Fibroblast of lung (primary cell): ENCODE results near the gene TSPAN3. TPM values are rescaled to one million over a fixed set of nuclear protein-coding genes. Genes with fewer than 3 reads are reported as not detected.

Source experiments
- DNase-seq, 2 donors: peaks; one replicate each; pipeline versions ENCODE4 v3.0.0 to v3.0.0-alpha.2; 2010; ENCODE audit warnings: low read depth in 2 of 2
- H2AFZ ChIP-seq: 2 replicates; pipeline ENCODE4 v1.5.1; 2012; ENCODE audit warnings: low read length, control low read depth, inconsistent platforms
- H3K27ac ChIP-seq: 2 replicates; pipeline ENCODE4 v1.5.1; 2011; ENCODE audit warnings: low read length, control low read depth; ENCODE audit not compliant: insufficient read depth
- H3K27me3 ChIP-seq: 2 replicates; pipeline ENCODE4 v1.5.1; 2011; ENCODE audit warnings: mild to moderate bottlenecking, low read length; ENCODE audit not compliant: control insufficient read depth, insufficient read depth
- H3K36me3 ChIP-seq: 2 replicates; pipeline ENCODE4 v1.5.1; 2011; ENCODE audit warnings: low read length; ENCODE audit not compliant: control insufficient read depth, insufficient read depth
- H3K4me1 ChIP-seq: 2 replicates; pipeline ENCODE4 v1.5.1; 2011; ENCODE audit warnings: low read length; ENCODE audit not compliant: control insufficient read depth, insufficient read depth; ENCODE audit errors: extremely low read depth
- H3K4me2 ChIP-seq: 2 replicates; pipeline ENCODE4 v1.5.1; 2011; ENCODE audit warnings: low read length, control low read depth; ENCODE audit not compliant: insufficient read depth; ENCODE audit errors: extremely low read depth
- H3K4me3 ChIP-seq, 4 experiments: fragments of 200-600 bp in 1 of 4; sonication (generic) in 1 of 4; replicated peaks in 1 of 4; 2 replicates each; pipeline ENCODE4 v1.5.1; 2011 to 2016; ENCODE audit warnings: low read length in 4 of 4, low read depth in 3 of 4, mild to moderate bottlenecking in 3 of 4, control low read depth in 2 of 4, inconsistent platforms in 1 of 4, mixed read lengths in 1 of 4; ENCODE audit not compliant: insufficient read depth in 1 of 4; ENCODE audit errors: control extremely low read depth in 1 of 4
- H3K79me2 ChIP-seq: 2 replicates; pipeline ENCODE4 v1.5.1; 2012; ENCODE audit warnings: mild to moderate bottlenecking, low read length, inconsistent platforms; ENCODE audit not compliant: control insufficient read depth, insufficient read depth
- H3K9ac ChIP-seq: 2 replicates; pipeline ENCODE4 v1.5.1; 2011; ENCODE audit warnings: mild to moderate bottlenecking, low read length, control low read depth; ENCODE audit not compliant: insufficient read depth
- H3K9me3 ChIP-seq: 2 replicates; pipeline ENCODE4 v1.5.1; 2012; ENCODE audit warnings: low read depth, low read length; ENCODE audit not compliant: control insufficient read depth, insufficient read depth
- H4K20me1 ChIP-seq: 2 replicates; pipeline ENCODE4 v1.5.1; 2011; ENCODE audit warnings: low read length; ENCODE audit not compliant: control insufficient read depth, insufficient read depth; ENCODE audit errors: extremely low read depth
- CTCF ChIP-seq, 2 donors: IDR thresholded peaks in 1 of 2; conservative IDR thresholded peaks in 1 of 2; 1 replicate in 1 of 2; 2 replicates in 1 of 2; pipeline ENCODE4 v1.5.1; 2011 to 2012; ENCODE audit warnings: low read length in 2 of 2, control low read depth in 1 of 2, inconsistent platforms in 1 of 2, low read depth in 1 of 2, mild to moderate bottlenecking in 1 of 2
- EZH2 ChIP-seq: IDR thresholded peaks from 2 replicates; pipeline ENCODE4 v1.5.1; 2012; ENCODE audit warnings: low read length, control low read depth, mild to moderate bottlenecking; ENCODE audit errors: missing control alignments
- polyA plus RNA-seq, 2 donors: library from polyadenylated mRNA; depleted of rRNA in 1 of 2; stranded (reverse) in 1 of 2; unstranded in 1 of 2; fragments of >200 nt; gene quantifications; 2 replicates each; pipeline ENCODE4 v1.2.1, GENCODE V29; 2011 to 2012; ENCODE audit warnings: missing spikeins in 1 of 2
- total RNA-seq: library from RNA; depleted of rRNA; stranded (reverse); fragments of >200 nt; gene quantifications from 2 replicates; pipeline ENCODE4 v1.2.1, GENCODE V29; 2014

TSPAN3 gene
- total and polyA plus RNA-seq, 2 donors (not counting 1 experiment from before 2014, with no cell fraction given): 225 to 472 TPM

GRCh38 chr15:76994971-76995945 lies 75.7 kb downstream of the TSPAN3 start, which contains the start of gene PSTPIP1:
TSS of gene PSTPIP1 (plus strand) at chr15:76995126. CDS start at chr15:76995574, 448 bp downstream.
- Histone ChIP-seq H3K27me3 (no peaks in the 10 kb centered on the region), H3K4me3 (no peak within 1 kb of the TSS), H4K20me1 (no peaks in the 10 kb centered on the region), H3K4me1 (peaks cover 8% of the 10 kb centered on the region), H3K9ac (no peak within 1 kb of the TSS), H2AFZ (peak within 1 kb of the TSS; percentile 52), H3K79me2 (no peaks in the 10 kb centered on the region), H3K27ac (no peak within 1 kb of the TSS), H3K36me3 (no peaks in the 10 kb centered on the region), H3K9me3 (no peaks in the 10 kb centered on the region), H3K4me2 (no peak within 1 kb of the TSS)
- TF ChIP-seq EZH2 (no peak), CTCF (conservative IDR thresholded peaks at IDR 0.05 in 1 of 2, IDR thresholded peaks at IDR 0.05 in 1 of 2; ENCODE audit: low read depth in 1 of 2, low read length in 2 of 2) (no peak)
- no peak for DNase-seq

GRCh38 chr15:76994496-76994895 lies 76.4 kb downstream of the TSPAN3 start:
- H3K79me2 ChIP-seq: no peaks in the 10 kb centered on the region

More at GRCh38 chr15:76994496-76994895, 76.4 kb downstream of the TSPAN3 start:
- Histone ChIP-seq H3K9ac (no peak overlapping the region), H3K9me3 (no peaks in the 10 kb centered on the region), H3K27me3 (no peaks in the 10 kb centered on the region), H3K36me3 (no peaks in the 10 kb centered on the region), H2AFZ (no peak overlapping the region), H3K4me1 (peaks cover 8% of the 10 kb centered on the region), H3K4me3 (no peak overlapping the region), H4K20me1 (no peaks in the 10 kb centered on the region), H3K27ac (no peak overlapping the region), H3K4me2 (no peak overlapping the region)
- TF ChIP-seq EZH2 (no peak), CTCF (conservative IDR thresholded peaks at IDR 0.05 in 1 of 2, IDR thresholded peaks at IDR 0.05 in 1 of 2; ENCODE audit: low read depth in 1 of 2, low read length in 2 of 2) (no peak)
- no peak for DNase-seq
